WTC11 (cell line): ENCODE measurements around the gene GHRHR. TPM values are rescaled to one million over a fixed set of nuclear protein-coding genes. Genes with fewer than 3 reads are reported as not detected.

Experiments
- ATAC-seq: fragments of 200-7000 bp; cut with Tn5 transposase; 2 replicates; pipeline ENCODE4 v1.10.0; 2021; ENCODE audit warnings: mild to moderate bottlenecking, moderate library complexity
- CTCF ChIA-PET: fragments of 300-600 bp; sonication (Branson Sonifier 250); formaldehyde crosslinking; loops from one replicate; lab custom pipeline; 2021; ENCODE audit warnings: antibody characterized with exemption; lab: Charles Lee
- POLR2A ChIA-PET: fragments of 350-600 bp; sonication (Branson Sonifier 250); formaldehyde crosslinking; loops from one replicate; lab custom pipeline; 2021; ENCODE audit warnings: antibody characterized with exemption; lab: Charles Lee
- DNase-seq: peaks from one replicate; pipeline ENCODE4 v3.0.0; 2021; ENCODE audit warnings: low spot score
- H3K27ac Mint-ChIP-seq: 2 replicates; pipeline ENCODE4 v1.8.0; 2021; ENCODE audit warnings: mixed read lengths
- H3K27me3 Mint-ChIP-seq: 2 replicates; pipeline ENCODE4 v1.8.0; 2021; ENCODE audit warnings: low read depth, mild to moderate bottlenecking, moderate library complexity, mixed read lengths
- H3K36me3 Mint-ChIP-seq: 2 replicates; pipeline ENCODE4 v1.8.0; 2021; ENCODE audit warnings: mixed read lengths
- H3K4me1 Mint-ChIP-seq: 2 replicates; pipeline ENCODE4 v1.8.0; 2022; ENCODE audit warnings: mixed read lengths
- H3K4me3 Mint-ChIP-seq: 2 replicates; pipeline ENCODE4 v1.8.0; 2021; ENCODE audit warnings: mild to moderate bottlenecking, moderate library complexity, mixed read lengths
- H3K9me3 Mint-ChIP-seq: 2 replicates; pipeline ENCODE4 v1.8.0; 2021; ENCODE audit warnings: mixed read lengths
- ATF1 ChIP-seq: sonication (generic); formaldehyde crosslinking; IDR thresholded peaks from 2 replicates; pipeline ENCODE4 v1.8.1; 2023; ENCODE audit warnings: mild to moderate bottlenecking, moderate library complexity, missing genetic modification reagents
- EMX1 ChIP-seq: fragments of 250-450 bp; sonication (Bioruptor Pico); IDR thresholded peaks from 2 replicates; pipeline ENCODE4 v1.8.0; 2021; ENCODE audit warnings: mild to moderate bottlenecking
- JUN ChIP-seq: sonication (generic); formaldehyde crosslinking; IDR thresholded peaks from 2 replicates; pipeline ENCODE4 v1.8.0; 2023; ENCODE audit warnings: mild to moderate bottlenecking, missing genetic modification reagents
- NFYB ChIP-seq: sonication (generic); formaldehyde crosslinking; conservative IDR thresholded peaks from 2 replicates; pipeline ENCODE4 v1.8.0; 2022; ENCODE audit warnings: low read depth, missing genetic modification reagents
- NR3C1 ChIP-seq: sonication (generic); formaldehyde crosslinking; conservative IDR thresholded peaks from 2 replicates; pipeline ENCODE4 v1.8.1; 2023; ENCODE audit warnings: low read depth, mild to moderate bottlenecking, missing genetic modification reagents
- PRRX2 ChIP-seq: fragments of 250-450 bp; sonication (Bioruptor Pico); IDR thresholded peaks from 2 replicates; pipeline ENCODE4 v1.8.0; 2021; ENCODE audit warnings: mild to moderate bottlenecking
- TCF7 ChIP-seq: sonication (generic); formaldehyde crosslinking; IDR thresholded peaks from 2 replicates; pipeline ENCODE4 v1.8.0; 2022; ENCODE audit warnings: mild to moderate bottlenecking, low read depth, missing genetic modification reagents, moderate library complexity
- ZNF671 ChIP-seq: fragments of 250-450 bp; sonication (Bioruptor Pico); IDR thresholded peaks from 2 replicates; pipeline ENCODE4 v1.8.0; 2021; ENCODE audit warnings: mild to moderate bottlenecking
- total RNA-seq: library from RNA; stranded (reverse); gene quantifications from 3 replicates; pipeline ENCODE4 v1.2.3, GENCODE V29; 2021
- TF ChIP-seq, protein P1 (sequence below): sonication (generic); formaldehyde crosslinking; IDR thresholded peaks from 2 replicates; pipeline ENCODE4 v1.8.0; 2022; ENCODE audit warnings: mild to moderate bottlenecking, missing genetic modification reagents
- TF ChIP-seq, protein P2 (sequence below): sonication (generic); formaldehyde crosslinking; IDR thresholded peaks from 2 replicates; pipeline ENCODE4 v1.8.1; 2023; ENCODE audit warnings: mild to moderate bottlenecking, missing genetic modification reagents, moderate library complexity
- TF ChIP-seq, protein P3 (sequence below): sonication (generic); formaldehyde crosslinking; IDR thresholded peaks from 2 replicates; pipeline ENCODE4 v1.8.0; 2023; ENCODE audit warnings: mild to moderate bottlenecking, missing genetic modification reagents
- TF ChIP-seq, protein P4 (sequence below): sonication (generic); formaldehyde crosslinking; IDR thresholded peaks from 2 replicates; pipeline ENCODE4 v1.8.0; 2023; ENCODE audit warnings: missing genetic modification reagents
- TF ChIP-seq, protein P5 (sequence below): sonication (generic); formaldehyde crosslinking; IDR thresholded peaks from 2 replicates; pipeline ENCODE4 v1.8.0; 2022; ENCODE audit warnings: mild to moderate bottlenecking, missing genetic modification reagents
- TF ChIP-seq, protein P6 (sequence below): sonication (generic); formaldehyde crosslinking; IDR thresholded peaks from 2 replicates; pipeline ENCODE4 v1.8.1; 2023; ENCODE audit warnings: mild to moderate bottlenecking, missing genetic modification reagents, moderate library complexity

Gene GHRHR
- total RNA-seq, 1 experiment from 2014 or later = 5.0 TPM

DNA sequence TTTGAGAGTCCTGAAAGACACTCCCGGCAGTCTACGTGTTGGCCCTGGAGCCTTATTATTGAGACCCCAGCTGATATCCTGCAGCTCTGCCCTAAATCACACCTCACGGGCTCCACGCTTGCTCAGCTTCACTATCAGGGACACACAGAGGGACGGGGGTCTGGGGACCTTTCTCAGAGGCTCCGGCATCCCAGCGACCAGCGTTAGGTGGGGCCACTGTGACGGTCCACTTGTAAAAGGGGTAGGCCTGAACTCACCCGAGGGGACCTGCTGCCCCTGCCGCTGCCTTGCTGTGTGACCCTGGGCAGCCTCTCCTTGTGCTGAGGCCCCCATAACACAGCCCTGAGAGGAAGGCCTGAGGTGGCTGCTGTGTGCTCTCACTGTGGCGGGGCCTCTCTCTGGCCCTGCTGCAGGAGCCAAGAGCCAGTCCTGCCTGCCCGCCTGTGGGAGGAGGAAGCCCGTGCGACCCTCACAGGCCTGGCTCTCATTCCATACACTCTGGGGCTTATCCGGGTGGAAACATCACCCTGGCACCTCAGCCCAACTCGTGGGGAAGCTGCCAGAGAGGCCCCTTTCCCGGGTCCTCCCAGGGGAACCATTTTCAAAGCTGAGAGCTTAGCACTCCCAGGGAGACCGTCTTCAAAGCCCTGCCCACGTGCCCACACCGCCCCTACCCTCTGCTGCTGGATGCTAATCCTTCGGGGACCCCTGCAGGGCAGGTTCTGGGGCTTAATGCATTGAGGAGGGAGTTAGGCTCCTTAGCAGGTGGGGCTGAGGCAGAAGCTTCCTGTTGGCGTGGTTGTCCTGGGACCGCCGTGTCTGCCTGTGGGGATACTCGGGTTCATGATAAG lies 30.4 kb upstream of the GHRHR start:
- DNase-seq (peak; percentile 49), ATAC-seq (peak; percentile 34)
- no peak overlapping the region for H3K4me3 Mint-ChIP-seq
- H3K4me1 Mint-ChIP-seq = 0 out of 2 replicates have a peak, but pooled peaks cover 4% of the 10 kb centered on the region
- peaks cover 9% of the 10 kb centered on the region for H3K27me3 Mint-ChIP-seq
- H3K27ac Mint-ChIP-seq = no peak overlapping the region
- POLR2A ChIA-PET = no interaction called here
- H3K36me3 Mint-ChIP-seq = no peaks in the 10 kb centered on the region
- TF ChIP-seq EMX1 (CRISPR knock-in tag) (no peak), TCF7 (CRISPR knock-in tag) (no peak), JUN (CRISPR knock-in tag) (no peak)
- TF ChIP-seq, protein P1, sequence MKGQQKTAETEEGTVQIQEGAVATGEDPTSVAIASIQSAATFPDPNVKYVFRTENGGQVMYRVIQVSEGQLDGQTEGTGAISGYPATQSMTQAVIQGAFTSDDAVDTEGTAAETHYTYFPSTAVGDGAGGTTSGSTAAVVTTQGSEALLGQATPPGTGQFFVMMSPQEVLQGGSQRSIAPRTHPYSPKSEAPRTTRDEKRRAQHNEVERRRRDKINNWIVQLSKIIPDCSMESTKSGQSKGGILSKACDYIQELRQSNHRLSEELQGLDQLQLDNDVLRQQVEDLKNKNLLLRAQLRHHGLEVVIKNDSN = peak; percentile 62; the same call in 1 of the 2 replicates
- TF ChIP-seq, protein P2, sequence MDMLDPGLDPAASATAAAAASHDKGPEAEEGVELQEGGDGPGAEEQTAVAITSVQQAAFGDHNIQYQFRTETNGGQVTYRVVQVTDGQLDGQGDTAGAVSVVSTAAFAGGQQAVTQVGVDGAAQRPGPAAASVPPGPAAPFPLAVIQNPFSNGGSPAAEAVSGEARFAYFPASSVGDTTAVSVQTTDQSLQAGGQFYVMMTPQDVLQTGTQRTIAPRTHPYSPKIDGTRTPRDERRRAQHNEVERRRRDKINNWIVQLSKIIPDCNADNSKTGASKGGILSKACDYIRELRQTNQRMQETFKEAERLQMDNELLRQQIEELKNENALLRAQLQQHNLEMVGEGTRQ (CRISPR knock-in tag) = peak; percentile 70
- CTCF ChIA-PET = interaction anchor here (0.6 to 2.3 kb wide), 7 partner anchors 25 to 189 kb away, joined by 3 to 14 read pairs (median 8); no protein-coding TSS in a partner anchor
- no peaks in the 10 kb centered on the region for H3K9me3 Mint-ChIP-seq

DNA sequence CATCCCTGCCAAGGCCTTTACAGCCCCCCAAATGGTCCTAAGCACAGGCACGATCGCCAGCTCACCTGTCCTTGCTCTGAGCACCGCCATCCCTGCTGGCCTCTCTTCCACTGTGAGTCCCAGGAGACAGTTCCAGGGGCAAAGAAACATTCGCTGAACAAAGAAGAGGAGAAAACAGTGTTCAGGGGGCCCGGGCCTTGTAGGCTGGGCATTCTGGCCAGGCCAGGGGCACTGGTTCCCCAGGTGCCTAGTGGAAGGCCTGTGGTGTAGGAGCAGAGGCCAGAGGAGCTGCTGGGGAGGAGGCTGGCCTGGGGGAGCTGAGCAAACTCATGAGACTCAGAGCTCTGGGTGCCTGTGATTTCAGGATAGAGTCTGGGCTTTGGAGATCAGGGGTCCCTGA lies 29.5 kb upstream of the GHRHR start:
- ChIA-PET POLR2A (no interaction called here), CTCF (interaction anchor here (1.2 to 2.3 kb wide), 7 partner anchors 26 to 195 kb away, joined by 3 to 14 read pairs (median 8); partner anchors contain the start of gene MINDY4)
- H3K36me3 Mint-ChIP-seq = no peaks in the 10 kb centered on the region
- no peaks in the 10 kb centered on the region for H3K9me3 Mint-ChIP-seq
- H3K4me1 Mint-ChIP-seq = 0 out of 2 replicates have a peak, but pooled peaks cover 4% of the 10 kb centered on the region
- no peak for ATAC-seq
- TF ChIP-seq ZNF671 (CRISPR knock-in tag) = no peak
- TF ChIP-seq, protein P3, sequence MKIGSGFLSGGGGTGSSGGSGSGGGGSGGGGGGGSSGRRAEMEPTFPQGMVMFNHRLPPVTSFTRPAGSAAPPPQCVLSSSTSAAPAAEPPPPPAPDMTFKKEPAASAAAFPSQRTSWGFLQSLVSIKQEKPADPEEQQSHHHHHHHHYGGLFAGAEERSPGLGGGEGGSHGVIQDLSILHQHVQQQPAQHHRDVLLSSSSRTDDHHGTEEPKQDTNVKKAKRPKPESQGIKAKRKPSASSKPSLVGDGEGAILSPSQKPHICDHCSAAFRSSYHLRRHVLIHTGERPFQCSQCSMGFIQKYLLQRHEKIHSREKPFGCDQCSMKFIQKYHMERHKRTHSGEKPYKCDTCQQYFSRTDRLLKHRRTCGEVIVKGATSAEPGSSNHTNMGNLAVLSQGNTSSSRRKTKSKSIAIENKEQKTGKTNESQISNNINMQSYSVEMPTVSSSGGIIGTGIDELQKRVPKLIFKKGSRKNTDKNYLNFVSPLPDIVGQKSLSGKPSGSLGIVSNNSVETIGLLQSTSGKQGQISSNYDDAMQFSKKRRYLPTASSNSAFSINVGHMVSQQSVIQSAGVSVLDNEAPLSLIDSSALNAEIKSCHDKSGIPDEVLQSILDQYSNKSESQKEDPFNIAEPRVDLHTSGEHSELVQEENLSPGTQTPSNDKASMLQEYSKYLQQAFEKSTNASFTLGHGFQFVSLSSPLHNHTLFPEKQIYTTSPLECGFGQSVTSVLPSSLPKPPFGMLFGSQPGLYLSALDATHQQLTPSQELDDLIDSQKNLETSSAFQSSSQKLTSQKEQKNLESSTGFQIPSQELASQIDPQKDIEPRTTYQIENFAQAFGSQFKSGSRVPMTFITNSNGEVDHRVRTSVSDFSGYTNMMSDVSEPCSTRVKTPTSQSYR = no peak
- TF ChIP-seq, protein P4, sequence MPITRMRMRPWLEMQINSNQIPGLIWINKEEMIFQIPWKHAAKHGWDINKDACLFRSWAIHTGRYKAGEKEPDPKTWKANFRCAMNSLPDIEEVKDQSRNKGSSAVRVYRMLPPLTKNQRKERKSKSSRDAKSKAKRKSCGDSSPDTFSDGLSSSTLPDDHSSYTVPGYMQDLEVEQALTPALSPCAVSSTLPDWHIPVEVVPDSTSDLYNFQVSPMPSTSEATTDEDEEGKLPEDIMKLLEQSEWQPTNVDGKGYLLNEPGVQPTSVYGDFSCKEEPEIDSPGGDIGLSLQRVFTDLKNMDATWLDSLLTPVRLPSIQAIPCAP (CRISPR knock-in tag) = no peak
- TF ChIP-seq NR3C1 (CRISPR knock-in tag) = no peak
- TF ChIP-seq, protein P5, sequence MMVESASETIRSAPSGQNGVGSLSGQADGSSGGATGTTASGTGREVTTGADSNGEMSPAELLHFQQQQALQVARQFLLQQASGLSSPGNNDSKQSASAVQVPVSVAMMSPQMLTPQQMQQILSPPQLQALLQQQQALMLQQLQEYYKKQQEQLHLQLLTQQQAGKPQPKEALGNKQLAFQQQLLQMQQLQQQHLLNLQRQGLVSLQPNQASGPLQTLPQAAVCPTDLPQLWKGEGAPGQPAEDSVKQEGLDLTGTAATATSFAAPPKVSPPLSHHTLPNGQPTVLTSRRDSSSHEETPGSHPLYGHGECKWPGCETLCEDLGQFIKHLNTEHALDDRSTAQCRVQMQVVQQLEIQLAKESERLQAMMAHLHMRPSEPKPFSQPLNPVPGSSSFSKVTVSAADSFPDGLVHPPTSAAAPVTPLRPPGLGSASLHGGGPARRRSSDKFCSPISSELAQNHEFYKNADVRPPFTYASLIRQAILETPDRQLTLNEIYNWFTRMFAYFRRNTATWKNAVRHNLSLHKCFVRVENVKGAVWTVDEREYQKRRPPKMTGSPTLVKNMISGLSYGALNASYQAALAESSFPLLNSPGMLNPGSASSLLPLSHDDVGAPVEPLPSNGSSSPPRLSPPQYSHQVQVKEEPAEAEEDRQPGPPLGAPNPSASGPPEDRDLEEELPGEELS (CRISPR knock-in tag) = no peak
- no peak for TF ChIP-seq ATF1 (CRISPR knock-in tag)
- TF ChIP-seq PRRX2 (CRISPR knock-in tag) = no peak
- no peak for TF ChIP-seq NFYB
- TF ChIP-seq, protein P6, sequence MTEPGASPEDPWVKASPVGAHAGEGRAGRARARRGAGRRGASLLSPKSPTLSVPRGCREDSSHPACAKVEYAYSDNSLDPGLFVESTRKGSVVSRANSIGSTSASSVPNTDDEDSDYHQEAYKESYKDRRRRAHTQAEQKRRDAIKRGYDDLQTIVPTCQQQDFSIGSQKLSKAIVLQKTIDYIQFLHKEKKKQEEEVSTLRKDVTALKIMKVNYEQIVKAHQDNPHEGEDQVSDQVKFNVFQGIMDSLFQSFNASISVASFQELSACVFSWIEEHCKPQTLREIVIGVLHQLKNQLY = no peak
- DNase-seq = no peak
- no peak overlapping the region for H3K4me3 Mint-ChIP-seq
- H3K27me3 Mint-ChIP-seq = peaks cover 9% of the 10 kb centered on the region
- no peak overlapping the region for H3K27ac Mint-ChIP-seq
